Stimulated activated CD4-positive, alpha-beta T cell treated with anti-CD3 and anti-CD28 coated beads, Interleukin-4, amount 100 ng/mL, for 24 hours (primary cell): ENCODE data around the gene LRRC49.
"Not testable (repeated sequence)": the region's sequence is repeated elsewhere in the genome, so short reads cannot be mapped to it uniquely, and the experiment has no call there.

Experiments
- DNase-seq: peaks from one replicate; pipeline ENCODE4 v3.0.0-alpha.2; 2020

Gene LRRC49

DNA sequence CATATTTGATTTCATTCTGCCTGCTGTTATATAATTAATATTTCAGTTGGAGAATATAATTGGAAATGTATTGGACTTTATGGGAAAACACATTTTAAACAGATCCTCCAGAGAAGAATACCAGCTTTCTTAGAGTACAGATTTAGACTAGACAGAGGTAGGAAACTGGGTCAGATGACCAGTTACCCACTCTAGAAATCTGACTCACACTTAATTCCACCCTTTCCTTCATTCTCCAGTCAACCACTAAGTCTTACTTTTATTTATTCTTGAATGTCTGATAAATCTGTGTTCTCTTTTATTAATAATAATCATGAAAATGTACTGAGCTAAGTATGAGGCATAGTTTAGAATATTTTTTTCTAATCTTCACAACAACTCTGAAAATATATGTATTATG is 110.7 kb downstream of the LRRC49 start:
- DNase-seq: no peak

DNA sequence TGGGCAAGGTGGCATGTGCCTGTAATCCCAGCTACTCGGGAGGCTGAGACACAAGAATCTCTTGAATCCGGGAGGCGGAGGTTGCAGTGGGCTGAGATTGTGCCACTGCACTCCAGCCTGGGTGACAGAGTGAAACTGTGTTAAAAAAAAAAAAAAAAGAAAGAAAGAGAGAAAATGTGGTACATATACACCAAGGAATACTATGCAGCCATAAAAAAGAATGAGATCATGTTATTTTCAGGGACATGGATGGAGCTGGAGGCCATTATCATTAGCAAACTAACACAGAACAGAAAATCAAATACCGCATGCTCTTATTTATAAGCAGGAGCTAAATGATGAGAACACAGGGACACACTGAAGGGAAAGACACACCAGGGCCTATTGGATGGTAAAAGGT is 111.9 kb downstream of the LRRC49 start:
- DNase-seq: not testable (repeated sequence)

DNA sequence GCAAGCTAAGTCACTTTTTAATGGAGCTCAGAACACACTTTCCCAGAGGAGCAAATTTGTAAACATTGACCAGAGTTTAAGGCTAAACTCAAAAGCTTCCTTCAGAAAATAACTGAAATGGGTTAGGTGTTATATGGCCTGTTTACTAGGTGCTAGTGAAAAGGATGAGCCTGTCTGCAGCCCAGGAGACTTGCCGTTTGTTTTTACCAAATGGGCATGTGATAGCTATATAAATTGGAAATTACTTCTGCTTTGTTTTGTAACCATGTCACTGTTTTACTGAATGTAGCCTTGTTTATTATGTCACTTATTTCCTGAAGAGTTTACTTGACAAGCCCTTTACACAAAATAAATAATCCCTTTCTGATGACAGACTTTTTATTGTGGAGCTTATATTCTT is 113.3 kb downstream of the LRRC49 start:
- no peak for DNase-seq

DNA sequence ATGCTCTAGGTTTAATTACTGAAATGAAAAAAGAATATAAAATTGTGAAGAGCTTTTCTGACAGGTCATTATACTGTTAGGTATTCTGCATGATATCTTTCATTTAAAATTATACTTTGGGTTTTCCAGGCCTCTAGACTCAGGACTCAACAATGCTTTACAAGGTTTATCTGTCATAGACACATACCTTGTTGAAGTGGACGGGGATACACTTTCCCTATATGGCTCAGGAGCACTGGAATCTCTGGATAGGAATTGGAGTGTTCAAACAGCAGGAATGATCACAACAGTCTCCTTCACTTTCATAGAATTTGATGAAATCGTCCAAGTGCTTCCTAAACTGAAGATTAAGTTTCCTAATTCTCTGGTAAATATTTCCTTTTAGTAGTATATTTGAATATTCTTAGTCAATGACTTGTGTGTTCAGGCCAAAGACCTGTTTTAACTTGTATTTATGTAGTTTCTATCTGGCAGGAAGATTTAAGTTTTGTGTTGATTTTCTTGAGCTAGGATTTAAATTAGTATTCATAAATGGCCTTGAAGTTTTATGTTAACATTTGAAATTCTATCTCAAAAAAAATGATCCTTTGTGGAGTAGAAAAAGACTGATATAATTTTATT is 115.7 kb downstream of the LRRC49 start:
- DNase-seq: no peak

DNA sequence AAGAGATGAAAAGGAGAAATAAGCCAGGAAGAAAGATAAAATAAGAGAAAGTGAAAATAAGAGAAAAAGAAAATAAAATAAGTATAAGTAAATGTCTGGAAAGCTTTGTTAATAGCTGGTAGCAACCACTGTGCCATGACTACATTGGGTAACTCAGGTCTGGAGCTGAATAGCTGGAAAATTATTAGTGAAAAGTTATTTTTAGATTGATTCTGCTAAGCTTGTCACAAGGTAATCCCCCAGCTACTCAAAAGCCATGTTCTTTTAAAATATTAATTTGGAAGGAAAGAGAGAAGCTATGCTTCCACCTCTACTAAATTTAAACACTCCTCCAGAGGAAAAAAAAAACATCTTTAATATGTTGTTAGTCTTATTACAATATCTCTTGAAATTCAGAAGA is 117.8 kb downstream of the LRRC49 start:
- no peak for DNase-seq

GRCh38 chr15:71010997-71011396 is 118.4 kb downstream of the LRRC49 start:
- no peak for DNase-seq

DNA sequence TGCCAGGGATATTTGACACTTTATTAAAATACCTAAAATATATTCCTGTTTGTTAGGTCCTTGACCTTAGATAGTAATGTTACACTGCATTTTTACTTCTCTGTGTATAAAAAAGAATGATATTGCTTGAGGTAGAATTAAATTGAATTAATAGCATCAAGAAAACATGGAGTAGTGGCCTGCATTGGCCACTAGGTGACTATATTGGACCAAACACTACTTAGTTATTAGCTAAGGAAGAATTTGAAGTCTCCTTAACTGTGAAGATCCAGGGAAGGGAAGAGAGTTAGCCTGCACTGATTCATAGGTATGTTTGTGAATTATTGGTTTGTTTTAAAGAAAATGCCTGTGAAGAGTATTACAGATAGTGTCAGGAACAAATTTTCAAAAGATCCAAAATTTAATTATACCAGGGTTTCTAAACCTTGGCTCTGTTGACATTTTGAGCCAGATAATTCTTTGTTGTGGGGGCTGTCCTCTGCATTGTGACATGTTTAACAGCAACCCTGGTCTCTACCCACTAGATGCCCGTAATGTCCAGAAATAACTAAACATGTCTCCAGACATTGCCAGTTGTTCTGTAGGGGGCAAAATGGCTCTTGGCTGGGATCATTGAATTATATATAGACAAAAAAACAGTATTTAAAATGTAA is 119.0 kb downstream of the LRRC49 start:
- no peak for DNase-seq

- DNase-seq: no peak
Measured at GRCh38 chr15:71013446-71013845, 120.8 kb downstream of the LRRC49 start.

DNA sequence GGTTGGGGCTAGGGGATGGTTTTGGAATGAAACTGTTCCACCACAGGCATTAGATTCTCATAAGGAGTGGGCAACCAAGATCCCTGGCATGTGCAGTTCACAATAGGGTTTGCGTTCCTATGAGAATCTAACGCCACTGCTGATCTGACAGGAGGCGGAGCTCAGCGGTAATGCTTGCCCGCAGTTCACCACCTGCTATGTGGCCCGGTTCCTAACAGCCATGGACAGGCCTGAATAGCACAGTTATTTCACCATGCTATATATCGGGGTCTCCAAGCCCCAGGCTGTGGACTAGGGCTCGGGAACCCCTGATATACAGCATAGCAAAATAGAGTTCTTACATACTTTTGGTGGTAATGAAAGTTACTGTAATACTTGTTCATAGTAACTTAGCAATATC is 122.7 kb downstream of the LRRC49 start:
- DNase-seq: no peak

DNA sequence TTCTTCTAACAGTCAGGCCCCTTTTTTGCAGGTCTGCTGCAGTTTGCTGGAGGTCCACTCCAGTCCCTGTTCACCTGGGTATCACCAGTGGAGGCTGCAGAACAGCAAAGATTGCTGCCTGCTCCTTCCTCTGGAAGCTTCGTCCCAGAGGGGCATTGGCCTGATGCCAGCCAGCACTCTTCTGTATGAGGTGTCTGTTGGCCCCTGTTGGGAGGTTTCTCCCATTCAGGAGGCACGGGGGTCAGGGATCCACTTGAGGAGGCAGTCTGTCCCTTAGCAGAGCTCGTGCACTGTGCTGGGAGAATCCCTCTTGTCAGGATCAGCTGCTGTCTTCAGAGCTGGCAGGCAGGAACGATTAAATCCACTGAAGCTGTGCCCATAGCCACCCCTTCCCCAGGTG is 138.6 kb downstream of the LRRC49 start:
- DNase-seq: not testable (repeated sequence)

GRCh38 chr15:71035478-71035877 is 142.9 kb downstream of the LRRC49 start:
- not testable (repeated sequence) for DNase-seq

DNA sequence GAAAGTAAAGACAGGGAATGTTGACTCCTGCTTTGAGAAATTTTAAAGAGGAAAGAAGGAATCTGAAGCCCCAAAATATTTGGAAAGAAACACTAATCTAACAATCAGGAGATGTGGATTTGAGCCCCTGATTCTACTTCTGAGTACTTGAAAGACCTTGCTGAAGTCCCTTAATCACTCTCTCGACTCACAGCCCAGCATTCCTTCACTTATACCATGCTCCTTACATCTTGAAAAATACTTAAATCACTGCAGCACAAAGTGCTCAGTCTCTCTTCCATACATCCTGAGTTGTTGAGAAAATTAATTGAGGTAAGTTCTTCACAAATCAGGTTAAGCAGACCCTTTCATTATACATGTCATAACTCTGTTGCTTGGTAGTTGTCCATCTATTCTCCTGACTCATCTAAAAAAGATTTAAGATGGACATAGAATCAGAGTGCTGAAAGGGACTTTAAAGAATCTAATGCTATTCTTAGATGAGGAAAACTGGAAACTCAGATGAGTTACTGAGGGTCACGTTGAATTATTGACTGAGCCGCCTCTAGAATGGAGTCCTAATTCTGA is 149.8 kb downstream of the LRRC49 start:
- no peak for DNase-seq

DNA sequence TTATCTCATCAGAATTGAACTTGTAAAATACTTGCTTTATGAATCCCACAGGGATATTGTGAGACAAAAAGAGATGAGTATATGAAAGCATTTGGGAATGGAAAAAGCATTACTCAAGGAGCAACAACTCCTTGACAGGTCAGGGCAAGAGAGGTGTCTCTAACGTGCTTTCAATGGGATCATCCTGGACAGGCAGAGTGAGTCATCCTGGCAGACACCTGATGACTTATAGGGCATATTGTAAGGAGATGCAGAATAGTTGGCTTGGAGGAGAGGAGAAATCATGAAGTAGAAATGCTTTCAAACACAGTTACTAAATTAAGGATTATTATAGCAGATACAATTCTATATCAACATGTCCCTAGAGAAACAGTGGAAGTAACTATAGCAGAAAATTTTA is 150.7 kb downstream of the LRRC49 start:
- no peak for DNase-seq

DNA sequence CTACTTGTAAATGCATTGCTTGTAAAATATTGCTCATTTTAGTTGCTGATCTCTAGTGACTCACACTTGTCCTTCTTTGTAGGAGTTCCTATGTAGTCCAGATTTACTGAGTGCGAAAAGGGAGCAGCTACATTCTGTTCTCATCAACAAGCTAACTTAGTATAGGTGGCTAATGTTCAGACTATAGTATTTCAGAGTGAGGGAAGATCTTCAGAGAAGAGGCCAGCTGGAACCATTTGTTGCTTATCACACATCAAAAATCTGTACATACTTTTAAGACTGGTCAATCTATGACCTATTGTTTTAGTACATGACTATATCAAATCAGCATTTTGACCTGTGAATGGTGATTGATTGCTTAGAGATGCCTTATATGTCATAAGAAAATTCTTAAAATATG is 151.4 kb downstream of the LRRC49 start:
- DNase-seq: no peak

GRCh38 chr15:71046146-71046545 is 153.5 kb downstream of the LRRC49 start:
- not testable (repeated sequence) for DNase-seq

DNA sequence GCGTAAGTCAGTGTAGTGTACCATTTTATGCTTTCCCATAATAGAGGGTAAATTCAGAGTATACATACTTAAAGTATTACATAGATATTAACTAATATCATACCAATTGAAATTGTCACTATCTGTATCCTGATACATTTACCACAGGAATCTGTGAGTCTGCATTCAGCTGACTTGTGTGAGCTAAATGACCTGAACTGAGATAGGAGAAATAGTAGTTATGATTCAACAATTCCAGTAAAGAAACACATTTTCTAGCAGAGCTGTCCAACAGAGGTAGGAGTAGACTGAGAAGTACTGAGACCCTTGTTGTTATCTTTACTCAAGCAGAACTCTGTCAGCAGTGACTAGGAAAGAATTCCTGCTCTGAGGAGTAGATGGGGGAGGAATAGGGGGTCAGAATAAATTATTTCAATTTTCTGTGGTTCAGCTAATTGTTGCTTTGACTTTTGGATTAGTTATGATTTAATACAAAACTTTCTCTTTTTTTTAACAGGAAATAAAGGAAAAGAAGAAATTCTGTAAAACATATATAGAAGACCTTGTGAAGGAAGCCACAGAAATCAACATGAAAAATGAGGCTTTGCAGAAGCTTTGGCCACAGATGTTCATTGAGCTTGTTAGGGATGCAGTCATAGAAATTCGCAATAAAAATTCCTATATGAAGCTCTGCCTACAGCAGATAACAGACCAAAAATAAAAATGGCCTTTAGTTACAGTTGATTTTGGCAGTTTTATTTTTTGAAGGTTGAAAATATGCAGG is 156.5 kb downstream of the LRRC49 start:
- DNase-seq: no peak

- no peak for DNase-seq
Measured at GRCh38 chr15:71049706-71050422, 157.2 kb downstream of the LRRC49 start.

DNA sequence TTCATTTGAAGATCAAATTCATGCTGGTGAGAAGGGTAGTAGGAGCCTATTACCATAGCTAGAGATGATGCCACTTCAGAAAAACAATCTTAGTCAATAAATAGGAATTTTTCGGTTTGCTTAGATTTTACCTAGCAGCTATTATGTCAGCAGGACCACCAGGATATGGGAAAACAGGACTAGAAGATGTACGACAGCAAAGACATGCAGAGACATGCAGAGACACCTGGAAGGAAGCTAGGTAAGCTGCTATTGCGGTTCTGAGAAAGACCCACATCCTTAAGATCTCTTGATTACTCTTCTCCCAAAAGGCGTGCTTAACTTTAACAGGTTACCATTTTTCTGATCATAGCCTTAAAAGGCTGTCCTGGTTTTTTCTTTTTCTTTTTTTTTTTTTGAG is 157.8 kb downstream of the LRRC49 start:
- DNase-seq: no peak

DNA sequence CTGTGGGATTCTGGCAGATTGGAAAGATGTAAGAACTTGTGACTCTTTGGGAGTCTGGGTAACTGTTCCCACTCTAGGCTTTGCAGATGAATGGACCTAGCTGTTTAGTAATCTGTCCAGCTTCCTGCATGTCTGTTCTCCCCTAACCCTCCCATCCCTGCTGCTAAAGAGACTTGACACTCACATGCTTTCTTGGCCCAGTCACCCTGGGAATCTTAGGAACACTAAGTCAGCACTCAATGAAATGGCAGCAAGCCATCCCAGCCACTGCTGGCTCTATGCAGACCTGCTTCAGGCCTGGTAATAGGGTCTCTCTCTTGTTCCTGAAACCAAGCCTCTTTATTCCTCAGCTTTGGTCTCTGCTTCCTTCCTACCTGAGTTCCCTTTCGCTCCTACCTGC is 158.9 kb downstream of the LRRC49 start:
- DNase-seq: no peak

- DNase-seq: no peak
Measured at GRCh38 chr15:71052356-71052755, 159.7 kb downstream of the LRRC49 start.

- DNase-seq: no peak
Measured at GRCh38 chr15:71054286-71054952, 161.8 kb downstream of the LRRC49 start.

- DNase-seq: no peak
Measured at GRCh38 chr15:71055461-71055860, 162.8 kb downstream of the LRRC49 start.

DNA sequence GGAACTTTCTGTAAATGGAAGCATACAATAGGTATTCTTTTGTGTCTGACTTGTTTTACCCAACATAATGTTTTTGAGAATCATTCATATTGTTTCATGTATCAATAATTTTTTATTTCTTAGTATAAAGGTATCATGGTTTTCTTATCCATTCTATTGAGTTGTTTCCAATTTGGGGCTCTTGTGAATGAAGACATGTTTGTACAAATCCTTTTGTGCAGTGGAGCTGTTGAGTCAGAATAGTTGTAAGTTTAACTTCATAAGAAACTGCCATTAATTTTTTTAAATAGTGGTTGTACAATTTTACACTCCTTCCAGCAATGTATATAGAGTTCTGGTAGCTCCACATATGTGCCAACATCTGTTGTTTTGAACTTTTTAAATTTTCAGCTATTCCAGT is 163.5 kb downstream of the LRRC49 start:
- DNase-seq: no peak
